GM12878 (cell line): ENCODE results near the gene ELMO2. TPM values are rescaled to one million over a fixed set of nuclear protein-coding genes. Genes with fewer than 3 reads are reported as not detected.

Experiments used
- ATAC-seq: fragments of 200-7000 bp; cut with Tn5 transposase; 3 replicates; pipeline ENCODE4 v1.9.1; 2020; ENCODE audit warnings: mild to moderate bottlenecking, moderate library complexity
- BruUV-seq: library from RNA; stranded (reverse); fragments of 400-500 nt; replicated peaks from 2 replicates; lab custom pipeline; 2021; lab: Mats Ljungman, UMichigan
- CTCF ChIA-PET: fragments of 300-600 bp; sonication (Branson Sonifier 250); formaldehyde crosslinking; extraction: SDS; loops from one replicate; lab custom pipeline; 2021; ENCODE audit warnings: inconsistent platforms; lab: Yijun Ruan, JAX
- POLR2A ChIA-PET: fragments of 350-600 bp; formaldehyde crosslinking; extraction: SDS; loops from one replicate; lab custom pipeline; 2021; ENCODE audit warnings: inconsistent platforms; lab: Charles Lee
- RAD21 ChIA-PET: fragments of 300-600 bp; sonication (Branson Sonifier 250); formaldehyde crosslinking; loops from one replicate; lab custom pipeline; 2023; ENCODE audit warnings: antibody characterized with exemption; ENCODE audit not compliant: unreplicated experiment; lab: Charles Lee
- SMC1A ChIA-PET: fragments of 300-600 bp; sonication (Branson Sonifier 250); formaldehyde crosslinking; loops from one replicate; lab custom pipeline; 2023; ENCODE audit not compliant: unreplicated experiment, uncharacterized antibody; lab: Charles Lee
- DNase-seq: peaks from one replicate; pipeline ENCODE4 v3.0.0-alpha.2; 2011; ENCODE audit warnings: low read depth, low spot score
- FAIRE-seq: peaks from 3 replicates; lab custom pipeline; 2011; peaks lifted over from hg19 to GRCh38; lab: Jason Lieb, UNC
- H2AFZ ChIP-seq: 2 replicates; pipeline ENCODE4 v1.6.0; 2011; ENCODE audit warnings: low read depth, low read length, control low read depth; ENCODE audit not compliant: control insufficient read depth
- H3K27ac ChIP-seq: 2 replicates; pipeline ENCODE4 v1.5.1; 2011; ENCODE audit warnings: control low read depth; ENCODE audit not compliant: control insufficient read depth, insufficient read depth
- H3K27me3 ChIP-seq, 2 experiments: replicated peaks in 1 of 2; 2 replicates each; pipeline versions ENCODE4 v1.6.0 to v1.6.1; 2011; ENCODE audit warnings: low read length in 1 of 2; ENCODE audit not compliant: control insufficient read depth in 2 of 2, insufficient read depth in 2 of 2
- H3K36me3 ChIP-seq, 2 experiments: 2 replicates each; pipeline ENCODE4 v1.5.1; 2011; ENCODE audit warnings: low read length in 1 of 2; ENCODE audit not compliant: control insufficient read depth in 2 of 2, insufficient read depth in 2 of 2
- H3K4me1 ChIP-seq: 2 replicates; pipeline ENCODE4 v1.6.1; 2011; ENCODE audit warnings: mild to moderate bottlenecking, low read length, moderate library complexity, mixed read lengths; ENCODE audit not compliant: control insufficient read depth, insufficient read depth
- H3K4me2 ChIP-seq: 2 replicates; pipeline ENCODE4 v1.6.0; 2011; ENCODE audit warnings: control low read depth; ENCODE audit not compliant: control insufficient read depth, insufficient read depth
- H3K4me3 ChIP-seq: fragments of 200-600 bp; sonication (generic); 2 replicates; pipeline ENCODE4 v1.5.1; 2016
- H3K79me2 ChIP-seq: 2 replicates; pipeline ENCODE4 v1.6.0; 2011; ENCODE audit warnings: low read length; ENCODE audit not compliant: control insufficient read depth, insufficient read depth
- H3K9ac ChIP-seq: 2 replicates; pipeline ENCODE4 v1.8.0; 2011; ENCODE audit warnings: low read length, control low read depth, mixed read lengths; ENCODE audit not compliant: control insufficient read depth, insufficient read depth
- H3K9me3 ChIP-seq: replicated peaks from 3 replicates; pipeline ENCODE4 v1.5.1; 2011; ENCODE audit warnings: mild to moderate bottlenecking, low read length; ENCODE audit not compliant: control insufficient read depth, insufficient read depth
- H4K20me1 ChIP-seq: 2 replicates; pipeline ENCODE4 v1.6.0; 2011; ENCODE audit not compliant: control insufficient read depth, insufficient read depth
- CEBPZ ChIP-seq: fragments of 150-350 bp; IDR thresholded peaks from 2 replicates; pipeline ENCODE4 v1.6.1; 2016; ENCODE audit warnings: low read depth, low read length
- PAX5 ChIP-seq: IDR thresholded peaks from 2 replicates; pipeline ENCODE4 v1.6.1; 2011; ENCODE audit warnings: low read depth, low read length, borderline replicate concordance
- POLR2AphosphoS5 ChIP-seq: IDR thresholded peaks from 2 replicates; pipeline ENCODE4 v1.6.1; 2011; ENCODE audit warnings: mild to moderate bottlenecking, low read length, inconsistent platforms
- SIX5 ChIP-seq: IDR thresholded peaks from 2 replicates; pipeline ENCODE4 v1.6.1; 2011; ENCODE audit warnings: mild to moderate bottlenecking, low read depth, low read length, moderate library complexity; ENCODE audit not compliant: severe bottlenecking
- SMARCA5 ChIP-seq: fragments of 450-650 bp; IDR thresholded peaks from 2 replicates; pipeline ENCODE4 v1.6.1; 2017; ENCODE audit warnings: mild to moderate bottlenecking
- TCF3 ChIP-seq: IDR thresholded peaks from 2 replicates; pipeline ENCODE4 v1.6.1; 2012; ENCODE audit warnings: low read depth, mild to moderate bottlenecking, low read length, borderline replicate concordance; ENCODE audit not compliant: insufficient read depth
- TCF7 ChIP-seq: IDR thresholded peaks from 2 replicates; pipeline ENCODE4 v1.6.1; 2014; ENCODE audit warnings: antibody characterized with exemption, borderline replicate concordance
- WGBS: methylation state at CpG from one replicate; pipeline ENCODE4 v1.1.6; 2016; ENCODE audit warnings: low lambda C conversion rate; ENCODE audit not compliant: insufficient replicate concordance, insufficient coverage; ENCODE audit errors: missing lambda C conversion rate; 5-methylcytosine and 5-hydroxymethylcytosine counted together
- in situ Hi-C: fragments of 300-500 bp; cut with MboI; formaldehyde crosslinking; loops from 9 replicates; pipeline ENCODE4 v1.14.3; 2018; ENCODE audit warnings: mixed read lengths
- intact Hi-C: fragments of 100-400 bp; cut with micrococcal nuclease; formaldehyde crosslinking; loops from one replicate; pipeline ENCODE4 v1.14.2; 2022; ENCODE audit not compliant: unreplicated experiment
- polyA plus RNA-seq, 11 experiments: library from polyadenylated mRNA; depleted of rRNA in 4 of 11; unstranded in 6 of 11; stranded (reverse) in 5 of 11; fragments of >200 nt; fragmentation: Nextera tagmentation in 4 of 11; fragmentation: Illumina TruSeq in 1 of 11; extraction: Ambion mirVana in 4 of 11; extraction: Trizol in 1 of 11; gene quantifications; 1 replicate in 1 of 11; 2 replicates in 10 of 11; pipeline versions ENCODE4 v1.2.1 to v1.2.3, GENCODE V29; 2011 to 2016; ENCODE audit warnings: inconsistent platforms in 2 of 11, missing spikeins in 2 of 11, low read depth in 1 of 11
- total RNA-seq, 4 experiments: library from RNA; depleted of rRNA in 3 of 4; stranded (reverse); fragments of >200 nt in 3 of 4; fragmentation: Illumina TruSeq in 1 of 4; extraction: Trizol in 1 of 4; gene quantifications; 2 replicates each; pipeline versions ENCODE4 v1.2.1 to v1.2.3, GENCODE V29; 2013 to 2021

The ELMO2 gene
- total and polyA plus RNA-seq, 10 of the 15 experiments (the other 5 are each of a cell fraction or from before 2014, with no cell fraction given), result 14.2 to 40.2 (median 37.6) TPM

GRCh38 chr20:46362921-46363867 lies 43.2 kb downstream of the ELMO2 start (continued):
- no peak for TF ChIP-seq CEBPZ
- no peak for TF ChIP-seq TCF7
- no peak for TF ChIP-seq SMARCA5
- no peak for TF ChIP-seq SIX5
- TF ChIP-seq PAX5, result no peak

- BruUV-seq, result no TSS peak
- Histone ChIP-seq H3K36me3 (peaks cover 12 to 14% of the 10 kb centered on the region in 2 experiments), H4K20me1 (no peaks in the 10 kb centered on the region), H3K27ac (no peak overlapping the region; the same call in 1 of the 2 replicates)
- in situ Hi-C loops, result loop anchor here (25.0 kb wide), 1 partner anchor 550 kb away; the partner anchor contains the start of gene UBE2C
- no peak for DNase-seq
- 74% methylated on average over 2 of the region's 2 CpGs for WGBS
- peak; percentile 19; the same call in 1 of the 2 replicates for TF ChIP-seq POLR2AphosphoS5
- TF ChIP-seq TCF3, result no peak
- TF ChIP-seq, all 136 proteins: peak for 1
- intact Hi-C loops, result no loop called here
- Histone ChIP-seq H2AFZ (no peak overlapping the region), H3K4me1 (peaks cover 48% of the 10 kb centered on the region), H3K79me2 (peaks cover 46% of the 10 kb centered on the region), H3K9ac (no peak overlapping the region; the same call in 1 of the 2 replicates), H3K27me3 (no peaks in the 10 kb centered on the region), H3K4me3 (peak overlapping the region; percentile 67), H3K9me3 (no peaks in the 10 kb centered on the region), H3K4me2 (peak overlapping the region; percentile 92)
- ATAC-seq (no peak), FAIRE-seq (no peak)
- RAD21 ChIA-PET, result no interaction called here
- CTCF ChIA-PET, result interaction anchor here (1.3 kb wide), 1 partner anchor 12 kb away, joined by 4 read pairs; no protein-coding TSS in a partner anchor
- SMC1A ChIA-PET, result interaction anchor here (2.1 kb wide), 1 partner anchor 12 kb away, joined by 7 read pairs; no protein-coding TSS in a partner anchor
- POLR2A ChIA-PET, result interaction anchor here (1.5 kb wide), 1 partner anchor 9 kb away, joined by 5 read pairs; no protein-coding TSS in a partner anchor
Measured at GRCh38 chr20:46361811-46362210, 44.6 kb downstream of the ELMO2 start.
